ENCODE results near the gene EIF5A.

EIF5A gene

GRCh38 chr17:7357381-7357780 lies 50.0 kb downstream of the EIF5A start:
- no peak for DNase-seq

- no peak for DNase-seq
Observed at GRCh38 chr17:7361906-7362305, 54.5 kb downstream of the EIF5A start.
